ENCODE measurements around the gene NCBP2L. TPM values are rescaled to one million over a fixed set of nuclear protein-coding genes. Genes with fewer than 3 reads are reported as not detected.

The NCBP2L gene
- total RNA-seq, 3 donors from 2014 or later, result not detected

- H3K27me3 Mint-ChIP-seq (ENCODE audit: low read depth), result no peaks in the 10 kb centered on the region
- H3K36me3 Mint-ChIP-seq (ENCODE audit: insufficient read depth), result no peaks in the 10 kb centered on the region
- H3K4me1 Mint-ChIP-seq (ENCODE audit: low read depth), result peaks cover 7% of the 10 kb centered on the region
- no peaks in the 10 kb centered on the region for H3K9me3 Mint-ChIP-seq
- DNase-seq (no peak), ATAC-seq (no peak)
- no peak overlapping the region for H3K4me3 Mint-ChIP-seq
Measured at GRCh38 chrX:107818900-107819521, 41.5 kb downstream of the NCBP2L start.

DNA sequence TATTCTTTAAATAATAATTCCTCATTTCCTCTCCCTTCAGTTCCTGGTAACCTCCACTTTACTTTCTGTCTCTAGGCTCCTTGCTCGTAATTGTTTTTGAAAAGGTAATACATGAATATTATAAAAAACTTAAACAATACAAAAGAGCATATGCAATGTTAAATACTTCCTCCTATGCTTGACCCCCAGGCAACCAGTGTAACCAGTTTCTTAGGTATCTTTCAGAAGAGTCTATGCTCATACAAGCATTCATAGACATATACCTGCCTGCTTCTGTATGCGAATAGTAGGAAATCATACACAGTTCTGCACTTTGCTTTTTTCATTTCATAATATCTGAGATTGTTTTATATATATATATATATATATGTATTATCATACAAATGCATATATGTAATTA, 45.5 kb downstream of the NCBP2L start:
- DNase-seq (no peak), ATAC-seq (no peak)
- no peaks in the 10 kb centered on the region for H3K36me3 Mint-ChIP-seq (ENCODE audit: insufficient read depth)
- H3K9me3 Mint-ChIP-seq, result no peaks in the 10 kb centered on the region
- H3K27me3 Mint-ChIP-seq (ENCODE audit: low read depth), result peaks cover 4% of the 10 kb centered on the region
- H3K4me1 Mint-ChIP-seq (ENCODE audit: low read depth), result peaks cover 29% of the 10 kb centered on the region
- H3K4me3 Mint-ChIP-seq, result no peak overlapping the region

- ATAC-seq (no peak), DNase-seq (no peak)
- no peaks in the 10 kb centered on the region for H3K9me3 Mint-ChIP-seq
- no peaks in the 10 kb centered on the region for H3K36me3 Mint-ChIP-seq (ENCODE audit: insufficient read depth)
- no peak overlapping the region for H3K4me3 Mint-ChIP-seq
- peaks cover 30% of the 10 kb centered on the region for H3K4me1 Mint-ChIP-seq (ENCODE audit: low read depth)
- peaks cover 4% of the 10 kb centered on the region for H3K27me3 Mint-ChIP-seq (ENCODE audit: low read depth)
Measured at GRCh38 chrX:107823456-107823855, 45.9 kb downstream of the NCBP2L start.

- H3K9me3 Mint-ChIP-seq, result no peaks in the 10 kb centered on the region
- peak; percentile 56 for ATAC-seq
- peaks cover 4% of the 10 kb centered on the region for H3K27me3 Mint-ChIP-seq (ENCODE audit: low read depth)
- DNase-seq, result peak; percentile 33
- peaks cover 37% of the 10 kb centered on the region for H3K4me1 Mint-ChIP-seq (ENCODE audit: low read depth)
- H3K4me3 Mint-ChIP-seq, result peak within 1 kb of the TSS; percentile 84
- H3K36me3 Mint-ChIP-seq (ENCODE audit: insufficient read depth), result no peaks in the 10 kb centered on the region
Measured at GRCh38 chrX:107825698-107826237, 48.2 kb downstream of the NCBP2L start, which contains the start of gene MID2. TSS of gene MID2 (plus strand) at chrX:107825866. CDS start at chrX:107826427, 561 bp downstream.

DNA sequence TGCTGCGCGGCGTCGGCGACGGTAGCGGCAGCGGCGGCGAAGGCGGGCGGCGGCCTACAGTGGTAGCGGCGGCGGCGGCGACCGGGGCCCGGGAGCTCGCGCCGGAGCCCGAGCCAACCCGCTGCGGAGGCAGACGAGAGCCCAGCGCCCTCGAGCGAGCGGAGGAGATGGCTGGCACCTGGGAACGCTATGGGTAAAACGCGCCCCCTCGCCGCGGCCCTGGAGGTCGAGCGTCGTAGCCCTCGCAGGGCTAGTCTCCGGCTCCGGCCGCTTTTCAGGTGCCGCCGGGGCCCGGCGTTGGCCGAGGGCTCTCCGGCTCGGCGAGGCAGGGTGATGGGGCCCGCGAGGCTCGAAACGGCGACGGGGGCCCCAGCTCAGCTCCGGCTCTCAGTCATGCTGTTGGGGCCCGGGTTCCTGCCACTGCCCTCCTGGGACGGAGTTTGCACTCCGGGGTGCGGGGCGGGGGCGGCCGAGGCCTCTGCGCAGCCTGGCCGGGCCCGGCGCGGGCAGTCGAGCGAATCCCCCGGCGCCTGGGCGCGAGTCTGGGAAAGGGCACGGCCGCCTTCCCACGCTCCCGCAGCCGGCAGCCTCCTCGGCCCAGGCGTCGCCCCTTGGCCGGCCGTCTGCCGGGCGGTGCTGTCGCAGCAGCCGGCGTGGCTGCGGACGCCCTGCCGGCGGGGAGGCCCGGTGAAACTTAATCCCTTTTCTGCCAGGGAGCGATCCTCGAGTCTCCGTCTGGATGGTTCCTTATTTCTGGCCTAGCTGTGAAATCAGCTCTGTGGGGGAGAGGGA, 48.9 kb downstream of the NCBP2L start:
- H3K36me3 Mint-ChIP-seq (ENCODE audit: insufficient read depth), result no peaks in the 10 kb centered on the region
- peak; percentile 60 to 61 for ATAC-seq
- peaks cover 4% of the 10 kb centered on the region for H3K27me3 Mint-ChIP-seq (ENCODE audit: low read depth)
- DNase-seq, result peak; percentile 26
- no peaks in the 10 kb centered on the region for H3K9me3 Mint-ChIP-seq
- peaks cover 41% of the 10 kb centered on the region for H3K4me1 Mint-ChIP-seq (ENCODE audit: low read depth)
- peak overlapping the region; percentile 85 for H3K4me3 Mint-ChIP-seq

GRCh38 chrX:107827030-107827831, 49.7 kb downstream of the NCBP2L start:
- Mint-ChIP-seq H3K27me3 (ENCODE audit: low read depth) (peaks cover 4% of the 10 kb centered on the region), H3K4me1 (ENCODE audit: low read depth) (peaks cover 41% of the 10 kb centered on the region), H3K9me3 (no peaks in the 10 kb centered on the region), H3K4me3 (peak overlapping the region; percentile 85), H3K36me3 (ENCODE audit: insufficient read depth) (no peaks in the 10 kb centered on the region)
- ATAC-seq (no peak), DNase-seq (no peak)

GRCh38 chrX:107827852-107828251, 50.3 kb downstream of the NCBP2L start:
- Mint-ChIP-seq H3K36me3 (ENCODE audit: insufficient read depth) (no peaks in the 10 kb centered on the region), H3K4me1 (ENCODE audit: low read depth) (peaks cover 41% of the 10 kb centered on the region), H3K9me3 (no peaks in the 10 kb centered on the region), H3K27me3 (ENCODE audit: low read depth) (peaks cover 4% of the 10 kb centered on the region), H3K4me3 (peak overlapping the region; percentile 85)
- DNase-seq, result no peak
- ATAC-seq, result peak in 1 of 2 donors; percentile 26

DNA sequence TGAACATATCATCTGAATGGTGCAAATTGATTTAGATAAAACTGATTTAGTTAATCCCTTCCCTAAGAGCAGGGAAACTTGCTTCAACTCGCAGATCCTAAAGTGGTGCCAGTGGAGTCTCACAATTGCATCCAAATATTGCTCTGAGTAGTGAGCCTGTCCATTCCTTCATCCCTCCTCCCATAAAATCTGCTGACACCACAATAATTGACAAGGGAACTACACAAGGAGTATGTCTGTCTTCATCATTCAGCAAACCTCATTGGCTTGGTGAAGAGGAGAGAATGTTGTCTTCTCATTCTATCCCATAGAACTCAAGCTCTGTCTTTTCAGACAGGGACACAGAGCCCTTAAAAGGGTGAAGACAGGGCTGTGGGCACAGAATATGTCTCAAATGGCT, 52.3 kb downstream of the NCBP2L start:
- H3K4me3 Mint-ChIP-seq, result no peak overlapping the region
- H3K27me3 Mint-ChIP-seq (ENCODE audit: low read depth), result peaks cover 4% of the 10 kb centered on the region
- H3K9me3 Mint-ChIP-seq, result no peaks in the 10 kb centered on the region
- ATAC-seq (no peak), DNase-seq (no peak)
- peaks cover 28% of the 10 kb centered on the region for H3K4me1 Mint-ChIP-seq (ENCODE audit: low read depth)
- H3K36me3 Mint-ChIP-seq (ENCODE audit: insufficient read depth), result no peaks in the 10 kb centered on the region

DNA sequence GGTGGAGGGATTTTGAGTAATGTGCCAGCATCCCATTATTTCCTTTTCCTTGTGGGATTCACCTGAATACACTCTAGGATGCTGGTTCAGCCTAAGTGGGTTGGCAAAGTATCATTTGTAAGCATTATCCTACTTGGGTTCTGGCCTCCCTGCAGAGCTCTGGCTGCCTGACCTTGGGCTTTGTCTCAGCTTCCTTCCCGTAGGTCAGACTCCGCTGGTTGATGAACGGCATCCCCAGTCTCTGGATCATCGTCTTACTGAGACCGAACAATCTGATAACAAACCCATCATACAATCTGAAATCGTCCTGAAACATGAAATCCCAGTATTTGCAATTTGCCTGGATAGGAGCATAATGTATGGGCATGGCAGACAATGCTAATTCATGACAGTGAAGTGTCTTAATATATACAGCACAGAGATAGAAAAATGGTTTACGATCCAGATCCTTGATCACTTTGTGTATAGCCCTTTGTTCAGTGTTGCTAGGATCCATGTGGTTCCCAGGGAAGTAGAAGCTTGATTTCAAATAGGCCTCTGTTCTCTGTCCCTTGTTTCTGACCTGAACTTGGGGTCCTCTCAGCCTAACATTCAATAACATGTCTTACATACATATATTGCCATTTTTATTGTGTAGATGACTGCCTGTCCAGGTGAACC, 53.7 kb downstream of the NCBP2L start:
- H3K36me3 Mint-ChIP-seq (ENCODE audit: insufficient read depth), result no peaks in the 10 kb centered on the region
- ATAC-seq (no peak), DNase-seq (no peak)
- H3K27me3 Mint-ChIP-seq (ENCODE audit: low read depth), result peaks cover 4% of the 10 kb centered on the region
- peaks cover 22% of the 10 kb centered on the region for H3K4me1 Mint-ChIP-seq (ENCODE audit: low read depth)
- no peaks in the 10 kb centered on the region for H3K9me3 Mint-ChIP-seq
- no peak overlapping the region for H3K4me3 Mint-ChIP-seq

DNA sequence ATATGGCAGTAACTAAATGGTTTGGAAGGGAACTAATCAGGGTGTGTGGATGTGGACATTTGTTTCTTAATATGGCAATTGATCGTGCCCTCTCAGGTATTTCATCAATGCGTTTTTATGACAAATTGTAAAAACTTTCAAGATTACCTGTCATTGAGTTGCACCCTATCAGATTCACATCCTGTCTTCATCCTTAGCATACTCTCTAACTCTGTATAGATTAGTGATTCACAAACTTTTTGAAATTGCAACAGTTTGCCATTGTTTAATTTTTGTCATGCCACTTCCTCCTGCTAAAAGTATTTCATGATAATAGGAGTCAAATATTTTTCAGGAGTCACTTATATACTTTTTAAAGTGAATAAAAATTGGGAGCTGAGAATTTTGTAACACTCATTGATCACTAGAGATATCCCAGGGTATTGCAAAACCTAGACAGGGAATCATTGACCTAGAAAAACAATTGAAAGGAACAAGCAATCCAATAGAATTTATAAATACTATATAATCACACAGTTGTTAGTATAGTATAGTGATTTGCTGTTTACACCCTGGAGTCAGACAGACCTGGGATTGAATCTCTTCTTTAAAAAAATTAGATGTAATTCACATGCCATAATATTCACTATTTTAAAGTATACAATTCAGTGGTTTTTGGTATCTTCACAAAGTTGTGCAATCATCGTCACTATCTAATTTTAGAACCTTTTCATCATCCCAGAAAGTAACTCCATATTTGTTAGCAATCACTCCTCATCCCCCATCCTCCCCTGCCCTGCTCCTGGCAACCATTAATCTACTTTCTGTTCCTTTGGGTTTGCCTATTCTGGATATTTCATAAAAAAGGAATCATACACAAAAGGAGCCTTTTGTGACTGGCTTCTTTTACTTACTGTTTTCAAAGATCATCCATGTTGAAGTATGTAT, 57.0 kb downstream of the NCBP2L start:
- H3K27me3 Mint-ChIP-seq (ENCODE audit: low read depth), result no peaks in the 10 kb centered on the region
- no peak overlapping the region for H3K4me3 Mint-ChIP-seq
- no peaks in the 10 kb centered on the region for H3K36me3 Mint-ChIP-seq (ENCODE audit: insufficient read depth)

GRCh38 chrX:107836958-107837357, 59.4 kb downstream of the NCBP2L start:
- Mint-ChIP-seq H3K36me3 (ENCODE audit: insufficient read depth) (peaks cover 12% of the 10 kb centered on the region), H3K4me1 (ENCODE audit: low read depth) (peaks cover 13% of the 10 kb centered on the region), H3K4me3 (no peak overlapping the region), H3K27me3 (ENCODE audit: low read depth) (no peaks in the 10 kb centered on the region), H3K9me3 (no peaks in the 10 kb centered on the region)
- no peak for DNase-seq
- ATAC-seq, result no peak

More for the DNA sequence above, 57.0 kb downstream of the NCBP2L start:
- peaks cover 17% of the 10 kb centered on the region for H3K4me1 Mint-ChIP-seq (ENCODE audit: low read depth)
- ATAC-seq, result no peak
- DNase-seq, result no peak
- H3K9me3 Mint-ChIP-seq, result no peaks in the 10 kb centered on the region

GRCh38 chrX:107840971-107841370, 63.4 kb downstream of the NCBP2L start:
- ATAC-seq (no peak), DNase-seq (no peak)
- Mint-ChIP-seq H3K27me3 (ENCODE audit: low read depth) (no peaks in the 10 kb centered on the region), H3K4me1 (ENCODE audit: low read depth) (peaks cover 22% of the 10 kb centered on the region), H3K4me3 (no peak overlapping the region), H3K36me3 (ENCODE audit: insufficient read depth) (peaks cover 15% of the 10 kb centered on the region), H3K9me3 (no peaks in the 10 kb centered on the region)

All from activated T-cell treated with anti-CD3 and anti-CD28 coated beads, Interleukin-2, amount 50 U/mL, for 4 hours (primary cell).